ENCODE data around the gene C20orf204.
"Not testable (repeated sequence)": the region's sequence is repeated elsewhere in the genome, so short reads cannot be mapped to it uniquely, and the experiment has no call there.

C20orf204 gene

DNA sequence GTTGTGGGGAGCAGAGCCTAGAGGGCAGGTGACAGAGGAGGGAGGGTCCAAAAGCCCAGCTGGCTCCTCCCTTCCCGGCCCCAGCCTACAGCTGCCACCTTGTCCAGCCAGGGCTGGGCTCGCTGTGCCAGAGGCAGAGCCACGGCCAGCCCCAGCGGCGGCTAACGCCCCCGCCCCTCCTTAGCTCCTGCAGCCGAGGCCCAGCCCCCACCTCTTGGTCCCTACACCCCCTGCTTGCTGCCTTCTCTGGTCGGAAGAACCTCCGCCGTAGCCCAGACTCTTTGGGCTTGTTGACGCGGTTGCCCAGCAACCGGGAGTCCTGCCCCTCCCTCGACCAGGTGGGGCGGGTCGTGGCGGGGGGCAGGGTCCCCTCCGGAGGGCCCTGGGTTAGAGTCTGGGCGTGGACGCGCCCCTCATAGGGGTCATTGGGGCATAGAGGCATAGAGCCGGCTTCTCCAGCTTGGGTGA is 48.7 kb downstream of the C20orf204 start:
- DNase-seq (ENCODE audit: low read depth) = no peak

- no peak for DNase-seq (ENCODE audit: low read depth)
Measured at GRCh38 chr20:64086801-64087200, 50.8 kb downstream of the C20orf204 start.

GRCh38 chr20:64087226-64087825 is 51.3 kb downstream of the C20orf204 start:
- not testable (repeated sequence) for DNase-seq (ENCODE audit: low read depth)

- DNase-seq (ENCODE audit: low read depth) = not testable (repeated sequence)
Measured at GRCh38 chr20:64088586-64088985, 52.6 kb downstream of the C20orf204 start.

Data from HS-27A (cell line).